ENCODE data around the gene KRTAP10-6.

Gene KRTAP10-6

GRCh38 chr21:44549525-44550211 is 42.6 kb downstream of the KRTAP10-6 start:
- Histone ChIP-seq H3K79me2 (ENCODE audit: insufficient read depth, low read length) (no peaks in the 10 kb centered on the region), H3K9ac (ENCODE audit: low read depth, low read length, poor library complexity, severe bottlenecking) (no peak overlapping the region), H3K4me2 (ENCODE audit: low read depth, low read length, poor library complexity, severe bottlenecking) (no peak overlapping the region), H3K9me3 (ENCODE audit: insufficient read depth, low read depth, low read length) (no peaks in the 10 kb centered on the region; the same call in 1 of the 2 replicates), H3K27me3 (ENCODE audit: insufficient read depth, low read length, poor library complexity, severe bottlenecking) (no peaks in the 10 kb centered on the region), H3K4me3 (ENCODE audit: low read length, poor library complexity, severe bottlenecking) (no peak overlapping the region), H3K36me3 (ENCODE audit: insufficient read depth, low read length) (no peaks in the 10 kb centered on the region), H3K9me2 (replicated peaks; ENCODE audit: low read depth, low read length) (no peaks in the 10 kb centered on the region), H3K4me1 (ENCODE audit: insufficient read depth, low read length, poor library complexity, severe bottlenecking) (no peaks in the 10 kb centered on the region), H3F3A (ENCODE audit: low read depth) (no peaks in the 10 kb centered on the region), H4K20me1 (ENCODE audit: insufficient read depth, low read length, poor library complexity, severe bottlenecking) (no peaks in the 10 kb centered on the region), H2AFZ (ENCODE audit: low read length) (no peak overlapping the region)
- no peak for TF ChIP-seq CTCF (conservative IDR thresholded peaks at IDR 0.05; ENCODE audit: low read length)
- TF ChIP-seq EZH2phosphoT487 (IDR thresholded peaks at IDR 0.05; ENCODE audit: borderline replicate concordance) = no peak

- no peaks in the 10 kb centered on the region for H3K36me3 ChIP-seq (ENCODE audit: insufficient read depth, low read length)
- no peak overlapping the region for H3K4me3 ChIP-seq (ENCODE audit: low read length, poor library complexity, severe bottlenecking)
- no peak overlapping the region for H3K9ac ChIP-seq (ENCODE audit: low read depth, low read length, poor library complexity, severe bottlenecking)
- H2AFZ ChIP-seq (ENCODE audit: low read length) = no peak overlapping the region
- H3K4me2 ChIP-seq (ENCODE audit: low read depth, low read length, poor library complexity, severe bottlenecking) = no peak overlapping the region
- no peaks in the 10 kb centered on the region for H3K27me3 ChIP-seq (ENCODE audit: insufficient read depth, low read length, poor library complexity, severe bottlenecking)
- no peak for TF ChIP-seq CTCF (conservative IDR thresholded peaks at IDR 0.05; ENCODE audit: low read length)
- TF ChIP-seq EZH2phosphoT487 (IDR thresholded peaks at IDR 0.05; ENCODE audit: borderline replicate concordance) = no peak
- no peaks in the 10 kb centered on the region for H3K4me1 ChIP-seq (ENCODE audit: insufficient read depth, low read length, poor library complexity, severe bottlenecking)
- no peaks in the 10 kb centered on the region for H4K20me1 ChIP-seq (ENCODE audit: insufficient read depth, low read length, poor library complexity, severe bottlenecking)
- no peaks in the 10 kb centered on the region for H3K9me2 ChIP-seq (replicated peaks; ENCODE audit: low read depth, low read length)
- no peaks in the 10 kb centered on the region for H3F3A ChIP-seq (ENCODE audit: low read depth)
- peaks cover 6% of the 10 kb centered on the region; the same call in 1 of the 2 replicates for H3K9me3 ChIP-seq (ENCODE audit: insufficient read depth, low read depth, low read length)
- H3K79me2 ChIP-seq (ENCODE audit: insufficient read depth, low read length) = no peaks in the 10 kb centered on the region
Measured at GRCh38 chr21:44548922-44549321, 43.4 kb downstream of the KRTAP10-6 start.

- Histone ChIP-seq H4K20me1 (ENCODE audit: insufficient read depth, low read length, poor library complexity, severe bottlenecking) (no peaks in the 10 kb centered on the region), H3K9me3 (ENCODE audit: insufficient read depth, low read depth, low read length) (peaks cover 6% of the 10 kb centered on the region; the same call in 1 of the 2 replicates), H3K9me2 (replicated peaks; ENCODE audit: low read depth, low read length) (no peaks in the 10 kb centered on the region), H3K9ac (ENCODE audit: low read depth, low read length, poor library complexity, severe bottlenecking) (no peak overlapping the region), H3K27me3 (ENCODE audit: insufficient read depth, low read length, poor library complexity, severe bottlenecking) (no peaks in the 10 kb centered on the region), H3K36me3 (ENCODE audit: insufficient read depth, low read length) (no peaks in the 10 kb centered on the region), H3F3A (ENCODE audit: low read depth) (no peaks in the 10 kb centered on the region), H2AFZ (ENCODE audit: low read length) (no peak overlapping the region), H3K79me2 (ENCODE audit: insufficient read depth, low read length) (no peaks in the 10 kb centered on the region), H3K4me1 (ENCODE audit: insufficient read depth, low read length, poor library complexity, severe bottlenecking) (no peaks in the 10 kb centered on the region), H3K4me2 (ENCODE audit: low read depth, low read length, poor library complexity, severe bottlenecking) (no peak overlapping the region), H3K4me3 (ENCODE audit: low read length, poor library complexity, severe bottlenecking) (no peak overlapping the region)
- no peak for TF ChIP-seq EZH2phosphoT487 (IDR thresholded peaks at IDR 0.05; ENCODE audit: borderline replicate concordance)
- no peak for TF ChIP-seq CTCF (conservative IDR thresholded peaks at IDR 0.05; ENCODE audit: low read length)
Measured at GRCh38 chr21:44548381-44548780, 43.9 kb downstream of the KRTAP10-6 start.

All from Loucy (cell line).